Hippocampal formation (tissue), 2 donors: ENCODE results near the gene DGCR2.
"Not testable (repeated sequence)": the region's sequence is repeated elsewhere in the genome, so short reads cannot be mapped to it uniquely, and the experiment has no call there.

Source experiments
- DNase-seq, 2 donors: peaks; one replicate each; lab custom pipeline; 2025; lab: John Stamatoyannopoulos, UW

The DGCR2 gene

DNA sequence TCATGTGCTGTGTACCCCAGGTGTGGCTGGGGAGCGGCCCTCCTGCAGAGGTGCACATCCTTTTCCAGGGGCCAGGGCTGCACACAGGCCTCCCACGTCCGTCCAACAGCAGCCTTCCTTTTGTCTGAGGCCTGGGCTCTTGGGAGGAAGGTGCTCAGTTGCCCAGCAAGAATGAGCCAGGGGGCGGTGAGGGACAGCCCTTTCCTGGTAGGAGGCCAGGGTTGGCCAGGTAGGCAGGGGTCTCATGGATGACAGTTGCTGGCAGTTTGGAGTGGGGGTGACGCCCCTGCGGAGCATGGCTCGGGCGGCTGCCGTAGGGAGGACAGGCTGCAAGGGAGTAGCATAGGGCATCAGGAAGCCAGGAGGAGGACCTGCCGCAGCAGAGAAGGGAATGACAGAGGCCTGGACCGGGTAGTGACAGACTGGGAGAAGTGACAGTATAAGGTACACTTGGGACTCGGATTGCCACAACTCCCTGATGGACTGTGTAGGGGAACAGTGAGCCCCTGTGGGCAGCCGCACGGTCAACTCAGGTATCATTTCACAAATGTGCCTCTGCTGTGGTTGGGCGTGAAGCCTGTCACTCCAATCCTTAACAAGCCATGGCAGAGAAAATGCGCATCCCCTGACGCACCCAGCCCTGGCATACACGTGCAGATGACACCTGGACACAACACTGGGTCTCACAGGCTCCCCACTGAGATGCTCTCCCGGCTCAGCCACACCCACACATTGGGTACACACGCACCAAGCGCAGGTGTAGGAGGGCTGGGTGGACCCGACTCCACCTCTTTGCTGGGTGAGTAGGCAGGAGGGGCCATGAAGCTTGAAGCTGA lies 79.7 kb downstream of the DGCR2 start:
- DNase-seq, result no peak

DNA sequence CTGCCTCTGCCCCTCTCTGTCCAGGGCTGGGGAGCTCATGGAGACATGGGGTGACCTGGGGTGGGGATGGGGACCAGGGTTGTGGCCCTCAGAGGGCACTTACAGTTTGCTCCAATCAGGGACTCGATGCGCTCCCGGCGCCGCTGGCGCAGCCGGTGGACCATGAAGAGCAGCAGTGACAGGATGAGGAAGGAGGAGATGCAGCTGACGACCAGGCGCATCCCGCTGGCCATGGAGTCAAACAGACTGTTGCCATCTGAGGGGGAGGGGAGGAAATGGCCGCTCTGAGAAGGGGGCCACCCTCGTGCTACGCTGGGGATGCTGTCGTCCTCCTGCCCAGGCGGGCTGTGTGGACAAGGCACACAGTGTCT lies 80.5 kb downstream of the DGCR2 start:
- DNase-seq, result no peak

DNA sequence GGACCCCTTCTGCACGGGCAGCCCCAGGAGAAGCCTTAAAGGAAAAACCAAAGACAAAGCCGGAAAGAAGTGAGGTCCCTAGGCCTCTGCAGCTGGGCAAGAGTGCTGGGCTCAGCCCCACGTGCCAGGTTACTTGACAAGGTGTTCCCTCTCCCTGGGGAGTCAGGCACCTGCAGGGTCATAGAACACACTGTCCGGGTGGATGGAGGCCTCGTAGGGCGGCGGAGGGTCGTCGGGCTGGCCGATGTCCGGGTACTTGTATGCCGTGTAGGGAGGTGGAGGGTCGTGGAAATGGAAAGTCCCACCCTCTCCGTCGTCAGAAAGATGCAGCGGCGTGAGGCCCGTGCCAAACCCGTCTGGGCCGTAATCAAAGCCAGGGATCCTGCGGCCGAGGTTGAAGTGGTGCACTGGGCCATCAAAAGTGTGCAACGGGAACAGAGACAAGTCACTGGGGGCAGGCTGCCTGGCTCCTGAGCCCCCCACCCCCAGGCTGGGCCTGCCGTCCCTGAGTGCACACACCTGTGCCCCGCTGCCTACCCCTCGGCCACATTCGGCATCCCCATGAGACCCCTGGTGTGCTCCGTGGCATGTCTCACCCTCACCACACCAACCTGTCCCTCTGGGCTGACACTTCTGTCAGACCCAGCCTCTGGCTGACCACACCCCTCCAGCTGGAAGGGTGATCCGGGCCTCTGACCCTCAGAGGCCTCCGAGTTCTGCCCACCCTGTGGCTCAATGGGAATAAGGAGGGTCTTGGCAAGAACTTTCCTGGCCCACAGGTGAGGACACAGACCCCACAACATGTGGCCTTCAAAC lies 81.1 kb downstream of the DGCR2 start:
- no peak for DNase-seq

DNA sequence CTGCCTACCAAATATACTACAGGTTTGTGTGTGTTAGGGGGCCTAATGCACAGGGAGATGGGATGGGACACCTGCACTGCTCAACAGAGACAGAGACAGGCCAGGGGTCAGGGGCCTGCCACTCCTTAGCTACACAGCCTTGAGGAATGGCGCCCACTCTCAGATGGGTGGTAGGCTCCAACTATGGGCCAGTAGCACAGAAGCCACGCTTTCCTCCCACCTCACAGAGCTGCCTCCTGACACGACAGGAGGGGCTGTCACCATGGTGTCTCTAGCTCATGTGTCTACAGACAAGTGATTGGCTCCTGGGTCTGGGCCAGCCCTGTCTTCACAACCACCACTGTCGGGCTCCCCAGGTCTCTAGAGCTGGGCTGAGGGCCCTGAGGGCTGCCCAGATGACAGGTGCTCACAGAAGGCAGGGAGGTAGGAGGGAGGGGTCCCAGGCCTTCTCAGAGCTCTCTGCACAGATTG lies 81.8 kb downstream of the DGCR2 start:
- no peak for DNase-seq

DNA sequence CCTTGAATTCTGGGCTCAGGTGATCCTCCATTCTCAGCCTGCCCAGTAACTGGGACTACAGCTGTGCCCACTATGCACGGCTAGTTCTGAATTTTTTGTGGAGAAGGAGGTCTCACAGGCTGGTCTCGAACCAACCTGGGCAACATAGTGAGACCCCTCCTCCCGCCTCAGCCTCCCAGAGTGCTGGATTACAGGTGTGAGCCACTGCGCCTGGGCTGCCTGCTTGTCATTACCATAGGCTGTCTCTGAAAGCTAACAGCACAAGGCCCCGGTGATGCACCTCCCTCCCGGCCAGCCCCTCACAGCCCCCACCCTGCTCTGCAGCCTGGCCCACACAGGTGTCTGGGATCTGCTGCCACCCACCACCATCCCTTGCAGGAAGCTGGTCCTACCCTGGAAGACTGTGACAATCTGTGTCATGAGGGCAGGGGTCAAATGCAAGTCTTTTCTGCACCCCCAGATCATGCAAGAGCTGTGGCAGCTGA lies 82.4 kb downstream of the DGCR2 start:
- no peak for DNase-seq

DNA sequence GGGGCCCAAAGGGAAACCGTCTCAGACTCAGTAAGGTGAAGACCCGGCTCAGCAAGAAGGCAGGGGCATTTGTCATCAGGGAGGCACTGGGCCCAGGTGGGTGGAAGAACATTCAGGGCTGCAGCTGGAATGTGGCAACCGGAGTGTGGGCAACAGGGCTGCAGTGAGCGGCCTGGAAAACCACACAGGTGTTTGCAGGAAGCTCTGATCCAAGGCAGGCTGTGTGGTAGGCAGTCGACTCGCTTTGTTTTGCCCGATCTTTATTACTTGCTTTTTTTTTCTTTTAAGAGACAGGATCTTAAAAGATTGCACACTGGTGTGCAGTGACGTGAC lies 82.8 kb downstream of the DGCR2 start:
- DNase-seq, result no peak

DNA sequence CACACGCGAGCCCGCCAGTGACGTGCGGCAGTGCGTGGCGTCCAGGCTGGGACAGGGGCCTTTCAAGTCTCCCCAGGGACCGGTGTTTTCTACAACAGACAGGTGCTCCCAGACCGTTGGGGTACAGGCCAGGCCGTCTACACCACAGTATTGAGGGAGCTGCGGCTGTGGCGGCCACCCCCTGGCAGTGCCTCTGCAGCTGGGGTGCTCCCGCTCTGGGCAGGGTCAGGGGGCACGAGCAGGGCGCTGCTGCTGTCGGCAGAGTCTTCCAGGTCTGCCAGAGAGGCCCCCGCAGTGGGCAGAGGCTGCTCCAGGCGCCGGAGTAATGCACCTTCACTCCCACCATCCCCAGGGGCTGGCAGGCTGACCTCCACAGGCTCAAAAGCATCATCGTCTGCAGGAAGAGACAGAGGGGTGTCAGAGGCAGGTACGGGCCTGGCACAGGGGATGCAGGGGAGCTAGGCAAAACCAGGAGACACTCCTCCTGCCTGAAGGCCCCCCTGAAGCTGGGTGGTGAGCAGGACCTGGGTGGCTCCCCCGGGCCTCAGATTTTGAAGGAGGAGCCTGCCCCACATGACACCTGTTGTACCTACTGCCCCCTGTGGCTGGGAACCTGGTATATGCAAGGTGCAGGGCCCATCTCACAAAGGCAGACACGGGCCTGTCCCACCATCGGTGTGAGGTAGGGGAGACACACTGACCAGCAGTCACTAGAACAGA lies 83.3 kb downstream of the DGCR2 start:
- DNase-seq, result no peak

DNA sequence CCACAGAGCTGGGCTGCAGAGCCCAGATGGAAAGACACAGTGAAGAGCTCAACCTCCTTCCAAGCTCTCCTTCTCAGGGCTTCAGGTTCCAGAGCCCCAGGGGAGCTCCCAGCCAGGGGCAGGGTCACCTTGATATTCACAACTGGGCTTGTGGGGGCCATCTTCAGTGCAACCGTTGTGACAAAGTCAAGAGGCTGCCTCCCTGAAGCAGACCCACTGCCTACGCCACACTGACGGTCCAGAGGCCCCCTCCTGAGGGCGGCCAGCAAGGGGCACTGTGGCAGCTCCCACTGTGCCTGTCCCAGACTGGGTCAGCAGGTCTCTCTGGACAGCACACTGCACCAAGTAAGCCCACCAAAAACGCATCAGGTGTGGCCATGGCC lies 84.1 kb downstream of the DGCR2 start:
- no peak for DNase-seq

DNA sequence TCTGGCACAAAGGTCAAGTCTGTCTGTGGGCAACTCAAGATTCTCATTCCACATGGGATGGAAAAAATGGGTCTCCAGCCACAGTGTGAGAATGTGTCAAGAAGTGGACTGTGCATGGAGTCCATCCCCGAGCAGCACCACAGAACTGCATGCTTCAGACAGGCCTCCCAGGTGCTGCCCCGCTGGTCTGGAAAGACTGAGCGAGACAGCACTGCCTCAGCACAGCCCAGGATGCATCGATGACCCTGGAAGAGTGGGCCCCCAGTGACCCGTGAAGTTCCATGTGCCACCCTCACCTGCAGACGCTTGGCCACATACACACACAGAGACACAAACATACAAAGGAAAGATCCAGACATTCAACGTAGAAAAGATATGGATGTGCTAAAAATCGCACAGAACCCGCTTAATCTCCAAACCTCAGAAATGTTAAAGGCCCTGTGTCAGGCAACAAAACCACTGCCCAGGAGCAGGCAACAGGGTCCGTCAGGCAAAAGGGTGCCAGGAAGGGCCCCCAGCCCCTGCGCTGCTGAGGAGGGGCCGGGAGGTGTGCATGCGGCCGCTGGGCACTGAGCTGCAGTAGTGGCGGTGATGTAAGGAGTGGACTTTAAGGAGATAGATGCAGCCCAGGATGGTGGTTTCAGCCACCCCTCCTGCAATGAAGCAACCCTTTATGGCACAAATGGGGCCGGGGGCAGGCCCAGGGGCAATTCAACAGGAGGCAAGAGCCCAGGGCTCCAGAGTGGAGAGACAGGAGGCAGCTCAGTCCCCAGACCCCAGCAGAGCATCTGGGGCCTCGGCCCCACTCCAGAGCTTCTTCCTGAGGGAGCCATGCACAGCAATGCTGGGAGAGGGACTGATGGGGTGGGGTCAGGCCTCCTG lies 84.7 kb downstream of the DGCR2 start:
- no peak for DNase-seq

DNA sequence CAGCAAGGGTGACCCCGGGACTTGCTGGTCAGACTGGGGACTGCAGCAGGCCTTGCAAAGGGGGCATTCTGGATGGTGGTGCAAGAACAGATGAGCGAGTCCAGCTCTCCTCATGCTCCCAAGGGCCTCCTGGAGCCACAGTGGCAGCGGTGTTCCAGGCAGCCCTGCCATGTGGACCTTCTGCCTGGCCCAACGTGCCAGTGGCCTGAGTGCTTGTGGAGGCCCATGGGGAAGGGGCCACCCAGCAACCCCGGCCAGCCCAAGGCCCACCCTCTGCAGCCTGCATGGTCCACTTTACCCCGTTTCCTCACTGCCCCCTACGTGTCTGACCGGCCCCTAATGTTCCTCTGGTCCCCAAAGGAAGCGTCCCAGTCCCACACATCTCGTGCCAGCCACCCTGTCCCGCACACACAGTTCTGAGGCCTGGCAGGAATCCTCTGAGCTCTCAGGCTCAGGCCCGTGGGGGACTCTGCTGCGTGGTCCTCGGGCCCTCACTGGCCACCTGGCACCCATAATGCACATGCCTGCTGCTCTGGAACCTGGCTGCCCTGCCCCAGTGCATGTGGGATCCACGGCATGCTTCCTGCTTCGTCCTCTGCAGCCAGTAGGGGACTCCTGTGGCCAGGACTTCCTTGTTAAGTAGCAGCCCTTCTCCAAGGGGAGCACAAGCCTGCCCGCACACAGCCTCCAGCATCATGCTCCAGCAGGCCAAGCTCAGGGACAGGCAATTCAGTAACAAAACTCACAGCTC lies 85.5 kb downstream of the DGCR2 start:
- DNase-seq, result no peak

DNA sequence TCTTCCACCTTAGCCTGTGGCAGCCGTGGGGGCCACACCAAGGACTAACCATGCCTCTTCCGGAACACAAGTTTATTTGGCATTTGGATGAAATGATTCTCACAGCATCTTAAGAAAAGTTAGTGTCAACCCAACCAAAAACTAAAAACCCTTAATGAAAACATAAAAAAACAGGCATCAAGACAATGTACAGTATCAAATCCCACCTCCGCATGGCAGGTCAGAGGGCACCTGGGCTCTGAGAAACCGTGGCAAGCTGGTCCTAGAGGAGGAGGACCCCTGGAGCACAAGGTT lies 86.0 kb downstream of the DGCR2 start:
- DNase-seq, result no peak

DNA sequence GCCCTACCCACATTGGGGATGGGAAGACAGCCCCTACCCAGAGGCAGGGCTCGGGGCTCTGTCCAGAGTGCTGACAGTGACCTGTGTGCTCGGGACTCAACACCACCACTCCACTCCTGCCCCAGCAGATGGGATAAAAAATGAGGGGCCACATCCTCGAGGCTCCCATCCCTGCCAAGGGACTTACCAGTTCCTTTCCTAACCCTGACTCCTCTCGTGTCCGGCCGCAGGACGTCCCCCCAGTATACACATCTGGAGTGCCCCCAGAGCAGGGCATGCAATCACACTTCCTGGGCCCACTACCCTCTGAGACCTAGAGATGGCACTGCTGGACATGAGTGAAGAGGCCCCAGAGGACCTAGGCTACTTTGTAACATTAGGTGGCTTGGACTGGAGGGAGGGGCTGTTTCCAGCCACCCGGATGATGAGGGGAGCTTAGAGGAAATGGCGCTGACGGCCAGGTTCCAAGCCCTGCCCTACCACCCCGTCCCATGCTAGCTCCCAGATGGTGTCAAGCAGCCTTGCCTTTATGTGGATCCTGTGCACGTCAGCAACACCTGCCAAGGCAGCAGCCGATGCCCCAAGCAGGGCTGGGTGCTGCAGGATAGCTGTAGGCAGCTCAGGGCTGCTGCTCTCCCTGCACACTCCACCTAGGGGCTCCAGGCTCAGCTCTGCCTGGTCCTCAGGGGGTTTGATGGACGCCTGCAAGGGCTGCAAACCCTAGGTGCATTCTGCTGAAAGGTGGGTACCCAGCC lies 86.6 kb downstream of the DGCR2 start:
- no peak for DNase-seq

DNA sequence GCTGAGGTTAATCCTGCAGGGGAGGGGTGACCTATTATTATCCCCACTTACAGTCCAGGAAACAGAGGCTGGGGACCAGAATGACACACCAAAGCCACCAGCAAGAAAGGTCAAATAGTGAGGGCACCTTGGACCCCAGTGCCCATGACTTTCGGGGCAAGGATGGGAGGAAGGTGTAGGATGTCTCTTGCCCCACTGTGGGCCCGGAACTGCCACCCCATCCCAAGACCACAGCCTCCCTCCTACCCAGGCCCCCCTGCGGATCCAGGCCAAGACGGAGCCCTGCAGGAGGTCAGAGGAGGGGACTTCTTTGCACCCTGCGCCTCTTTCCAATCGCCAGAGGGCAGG lies 87.1 kb downstream of the DGCR2 start:
- DNase-seq, result not testable (repeated sequence)

DNA sequence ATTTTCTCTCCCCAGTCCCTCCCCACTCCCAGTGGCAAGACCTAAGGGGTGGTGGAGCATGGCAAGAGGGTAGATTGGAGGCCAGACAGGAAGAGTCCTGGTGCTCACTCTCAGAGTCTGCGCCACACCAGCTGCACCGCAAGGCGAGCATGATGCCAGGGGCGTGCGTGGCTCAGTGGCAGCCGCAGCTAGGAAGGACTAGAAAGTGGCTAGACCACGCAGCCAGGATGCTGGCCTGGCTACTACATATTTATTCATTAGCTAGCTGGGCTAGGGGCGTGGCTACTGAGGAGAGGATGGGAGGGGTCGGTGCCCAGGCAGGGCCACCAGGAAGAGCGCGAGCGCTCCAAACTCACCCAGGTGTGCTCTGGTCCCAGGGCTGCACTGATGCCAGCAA lies 87.5 kb downstream of the DGCR2 start:
- not testable (repeated sequence) for DNase-seq

DNA sequence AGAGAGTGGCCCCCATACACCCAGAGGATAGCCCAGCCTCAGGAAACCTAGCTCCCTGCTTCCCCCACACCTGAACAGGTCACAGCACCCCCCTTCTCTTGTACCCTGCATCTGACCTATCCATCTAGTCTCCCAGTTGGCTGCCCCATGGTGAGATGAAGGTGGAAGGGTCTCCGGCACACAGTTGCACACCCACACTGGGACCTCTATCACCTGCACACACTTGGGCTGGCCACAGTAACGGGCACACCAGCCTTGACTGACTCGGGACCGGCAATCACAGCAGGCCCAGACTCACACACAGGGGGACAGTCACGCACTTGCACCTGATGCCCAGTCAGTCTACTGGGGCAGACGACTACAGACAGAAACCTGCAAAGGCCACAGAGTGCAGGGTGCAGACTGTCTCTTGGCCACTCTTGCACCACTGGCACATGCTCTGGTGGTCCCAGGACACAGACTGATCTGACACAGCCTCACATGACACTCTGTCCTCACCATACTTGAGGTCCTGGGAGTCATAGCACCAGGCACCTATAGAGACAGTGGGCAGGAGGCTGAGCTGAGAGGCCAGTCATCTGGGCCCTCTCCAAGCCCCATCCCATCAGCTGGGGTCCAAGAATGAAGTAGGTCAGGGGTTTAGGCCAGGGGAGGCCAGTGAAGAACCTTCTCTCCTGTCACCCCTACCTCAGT lies 88.0 kb downstream of the DGCR2 start:
- not testable (repeated sequence) for DNase-seq

DNA sequence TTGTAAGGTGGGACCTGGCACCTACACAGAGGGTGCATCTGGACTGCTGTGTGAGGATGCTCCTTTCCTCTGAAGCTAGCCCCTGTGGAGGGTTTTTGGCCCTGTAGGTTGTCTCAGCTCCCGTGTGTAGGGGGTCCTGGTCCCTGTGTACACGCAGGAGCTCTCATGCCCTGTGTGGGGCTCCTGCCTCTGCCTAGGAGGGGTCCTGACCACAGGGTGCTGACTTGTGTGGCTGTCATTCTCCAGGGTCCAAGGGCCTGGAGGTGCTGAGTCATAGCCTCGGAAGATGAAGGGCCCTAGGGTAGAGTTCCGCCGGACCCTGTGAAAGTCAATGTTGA lies 88.7 kb downstream of the DGCR2 start:
- not testable (repeated sequence) for DNase-seq

DNA sequence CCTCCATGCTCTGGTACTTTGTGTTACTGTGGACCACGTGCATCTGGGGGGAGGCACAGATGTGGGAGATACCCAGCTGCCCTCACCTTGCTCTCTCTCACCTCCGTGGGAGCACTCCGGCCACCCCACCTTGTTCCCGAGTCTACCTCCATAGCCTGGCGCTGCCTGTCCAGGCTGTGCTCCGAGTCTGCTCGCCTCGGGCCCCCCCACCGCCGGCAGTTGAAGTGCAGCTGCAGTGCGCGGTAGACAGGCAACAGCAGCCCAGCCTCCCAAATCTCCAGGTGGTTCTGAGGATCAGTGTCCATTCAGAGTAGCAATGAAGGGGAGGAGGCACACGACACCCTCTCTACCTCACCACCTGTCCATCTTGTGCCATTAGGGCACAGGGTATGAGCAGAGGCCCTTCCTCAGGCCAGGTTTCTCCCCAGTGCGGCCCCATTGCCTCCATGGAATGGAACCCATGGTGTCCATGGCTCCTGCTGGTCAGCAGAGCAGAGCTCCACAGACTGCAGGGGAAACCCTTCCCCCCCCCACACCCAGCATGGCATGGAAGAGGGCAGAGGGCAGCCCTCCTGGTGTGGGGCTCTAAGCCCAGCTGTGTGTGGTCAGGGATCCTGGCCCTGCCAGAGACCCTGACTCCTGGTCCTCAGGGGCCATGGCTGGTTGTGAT lies 89.2 kb downstream of the DGCR2 start:
- not testable (repeated sequence) for DNase-seq

DNA sequence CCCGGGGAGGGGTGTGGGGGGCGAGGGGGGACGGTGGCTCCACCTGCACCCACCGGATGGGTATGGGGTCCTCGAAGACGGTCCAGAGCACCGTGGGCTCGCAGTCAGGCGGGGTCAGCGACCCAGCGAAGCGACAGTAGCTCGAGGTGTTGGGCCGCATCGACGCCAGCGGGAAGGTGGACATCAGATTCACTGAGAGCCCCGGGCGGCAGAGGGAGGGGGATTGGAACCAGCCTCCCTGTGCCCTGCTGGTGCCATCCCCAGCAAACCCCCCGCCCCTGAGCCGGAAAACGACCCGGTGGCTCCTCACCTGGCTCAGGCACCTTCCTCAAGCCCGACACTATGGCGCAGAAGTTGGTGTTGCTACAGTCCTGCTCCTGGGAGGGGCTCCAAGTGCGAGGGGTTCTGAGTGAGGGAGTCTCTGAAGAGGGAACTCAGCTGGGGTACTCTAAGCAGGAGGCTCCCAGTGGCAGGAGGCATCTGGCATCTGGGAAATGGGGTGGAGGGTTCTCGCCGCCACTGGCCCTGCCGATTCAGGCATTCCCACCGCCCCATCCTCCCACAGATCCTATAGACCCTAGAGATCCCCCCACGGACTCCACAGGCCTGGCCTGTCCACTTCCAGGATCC lies 89.9 kb downstream of the DGCR2 start:
- DNase-seq, result not testable (repeated sequence)

DNA sequence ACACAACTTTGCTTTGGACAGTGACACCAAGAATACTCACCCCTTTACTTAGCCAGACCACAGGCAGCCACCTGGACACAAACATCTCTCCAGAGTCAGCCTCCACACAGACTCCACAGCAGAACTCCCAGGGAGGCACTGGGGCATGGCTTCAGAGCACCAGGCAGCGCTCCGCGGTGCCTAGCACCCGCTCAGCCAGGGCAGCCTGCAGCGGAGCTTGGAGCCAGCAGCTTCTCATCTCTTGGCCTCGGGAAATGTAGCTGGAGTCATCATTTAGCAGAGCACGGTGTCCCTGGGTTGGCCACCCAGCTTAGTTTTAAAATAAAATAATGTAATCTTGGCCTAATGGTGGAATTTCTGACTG lies 91.3 kb downstream of the DGCR2 start:
- not testable (repeated sequence) for DNase-seq
